Sigmoid colon (tissue), 4 donors: ENCODE measurements around the gene DIS3L2.
"Not testable (repeated sequence)": the region's sequence is repeated elsewhere in the genome, so short reads cannot be mapped to it uniquely, and the experiment has no call there.

Experiments
- CTCF ChIP-seq, 4 experiments: fragments of 450-650 bp in 3 of 4; fragments of 200-600 bp in 1 of 4; IDR thresholded peaks; one replicate each; pipeline ENCODE4 v1.5.1; 2016 to 2019; ENCODE audit warnings: antibody characterized with exemption in 4 of 4, mild to moderate bottlenecking in 3 of 4, moderate library complexity in 2 of 4
- EP300 ChIP-seq, 4 donors: sonication (generic); formaldehyde crosslinking; IDR thresholded peaks; one replicate each; pipeline ENCODE4 v1.6.1; 2017; ENCODE audit warnings: antibody characterized with exemption in 4 of 4
- POLR2A ChIP-seq, 2 donors: fragments of 450-650 bp; IDR thresholded peaks; one replicate each; pipeline ENCODE4 v1.6.1; 2016; ENCODE audit warnings: antibody characterized with exemption in 2 of 2, mild to moderate bottlenecking in 2 of 2, moderate library complexity in 2 of 2

GRCh38 chr2:232036876-232037275, 75.4 kb downstream of the DIS3L2 start:
- not testable (repeated sequence) for TF ChIP-seq CTCF, POLR2A, EP300 (IDR thresholded peaks at IDR 0.05)
